ENCODE results near the gene KDM2A. TPM values are rescaled to one million over a fixed set of nuclear protein-coding genes. Genes with fewer than 3 reads are reported as not detected.

The KDM2A gene
- total RNA-seq, result 10 to 100 TPM; 42.5 to 49.8 (median 46.5) TPM
- 27.1 TPM for polyA plus RNA-seq
- long read RNA-seq, donor 1, full-length matches to known transcripts, result 6 of 35 reads
- long read RNA-seq, donor 1, partial matches to known transcripts, result 9 of 35 reads
- long read RNA-seq, donor 1, other reads (novel, unspliced or antisense), result 20 of 35 reads
- long read RNA-seq, donor 2, full-length matches to known transcripts, result 7 of 13 reads
- long read RNA-seq, donor 2, partial matches to known transcripts, result 0 of 13 reads
- long read RNA-seq, donor 2, other reads (novel, unspliced or antisense), result 6 of 13 reads
- long read RNA-seq, donor 3, full-length matches to known transcripts, result 4 of 27 reads
- long read RNA-seq, donor 3, partial matches to known transcripts, result 7 of 27 reads
- long read RNA-seq, donor 3, other reads (novel, unspliced or antisense), result 16 of 27 reads
- long read RNA-seq, donor 4, partial matches to known transcripts, result 7 of 9 reads
- long read RNA-seq, donor 4, other reads (novel, unspliced or antisense), result 1 of 9 reads

DNA sequence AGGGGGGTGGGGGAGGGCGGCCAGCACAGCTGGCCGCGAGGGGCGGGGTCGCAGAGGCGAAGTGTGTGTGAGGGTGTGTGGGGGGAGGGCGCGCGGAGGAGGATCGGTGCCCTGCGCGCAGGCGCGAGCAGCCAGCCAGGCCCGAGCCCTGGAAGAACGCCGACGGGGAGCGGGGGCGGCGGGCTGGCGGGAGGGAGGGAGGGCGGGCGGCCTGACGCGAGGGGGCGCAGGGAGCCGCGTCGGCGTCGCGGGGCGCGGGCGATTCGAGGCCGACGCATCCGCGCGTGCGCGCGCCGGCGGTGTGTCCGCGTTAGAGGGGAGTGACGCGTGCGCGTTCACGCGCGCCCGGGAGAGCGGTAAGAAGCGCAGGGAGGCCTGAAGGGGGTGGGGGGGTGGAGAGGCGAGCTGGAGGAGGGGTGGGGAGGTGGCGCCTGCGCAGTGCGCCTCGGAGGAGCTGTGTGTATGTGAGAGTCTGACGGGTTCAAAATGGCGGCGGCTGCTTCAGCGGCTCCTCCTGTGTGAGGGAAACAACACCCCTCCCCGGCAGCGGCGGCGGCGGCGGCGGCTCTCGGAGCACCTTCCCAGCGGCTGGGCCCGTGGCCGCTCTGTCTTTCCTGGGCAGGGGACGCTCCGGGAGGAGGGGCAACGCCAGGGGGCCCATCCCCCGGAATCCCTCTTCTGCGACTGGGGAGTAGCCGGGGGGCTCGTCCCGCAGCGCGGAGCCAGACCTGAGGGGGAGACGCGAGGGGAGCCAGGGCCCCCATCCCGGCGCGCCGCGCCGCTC, at the start of gene KDM2A:
TSS of gene KDM2A (plus strand) at position 463 of the 784 bp plus-strand sequence. CDS start 2,054 bp downstream, outside the sequence.
- Histone ChIP-seq H3K9me3 (ENCODE audit: control insufficient read depth, low read length) (no peaks in the 10 kb centered on the region), H3K27ac (ENCODE audit: low read length) (peak within 1 kb of the TSS; percentile 100), H3K4me1 (ENCODE audit: control insufficient read depth, insufficient read depth, low read length) (peaks cover 5% of the 10 kb centered on the region), H3K27me3 (ENCODE audit: control insufficient read depth, insufficient read depth) (no peaks in the 10 kb centered on the region), H3K4me3 (ENCODE audit: low read length) (peak within 1 kb of the TSS; percentile 96)
- intact Hi-C loops (cut with DNase I), result no loop called here
- ATAC-seq (peak; percentile 94), DNase-seq (peak; percentile 100)
- WGBS, result under 1% methylated on average over 95 of the region's 97 CpGs

- Histone ChIP-seq H3K27ac (ENCODE audit: low read length) (no peak overlapping the region), H3K4me1 (ENCODE audit: control insufficient read depth, insufficient read depth, low read length) (no peaks in the 10 kb centered on the region), H3K27me3 (ENCODE audit: control insufficient read depth, insufficient read depth) (no peaks in the 10 kb centered on the region), H3K9me3 (ENCODE audit: control insufficient read depth, low read length) (no peaks in the 10 kb centered on the region), H3K4me3 (ENCODE audit: low read length) (peak overlapping the region; percentile 7)
- peak; percentile 86 to 87 for ATAC-seq
- intact Hi-C loops (cut with DNase I), result no loop called here
- DNase-seq, result peak; percentile 79 to 93 (median 91)
- WGBS, result 46% methylated on average over 53 of the region's 53 CpGs
Measured at GRCh38 chr11:67071420-67072284, 47.4 kb upstream of the KDM2A start.

DNA sequence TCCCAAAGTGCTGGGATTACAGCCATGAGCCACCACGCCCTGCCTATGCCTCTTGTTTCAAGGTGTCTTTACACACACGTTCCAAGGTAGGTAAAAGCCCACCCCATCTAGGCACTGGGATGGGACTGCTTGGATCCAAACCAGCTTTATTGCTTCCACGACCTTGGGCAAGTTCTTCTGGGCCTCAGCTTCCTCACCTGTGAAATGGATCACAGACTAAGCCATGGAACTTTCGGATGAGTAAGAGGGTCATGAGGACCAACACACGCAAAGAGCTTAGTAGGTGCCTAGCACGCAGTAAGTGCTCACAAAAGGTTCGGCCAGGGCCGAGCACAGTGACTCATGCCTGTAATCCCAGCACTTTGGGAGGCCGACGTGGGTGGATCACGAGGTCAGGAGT, 46.8 kb upstream of the KDM2A start:
- ATAC-seq, result no peak
- intact Hi-C loops (cut with DNase I), result no loop called here
- no peak for DNase-seq
- Histone ChIP-seq H3K4me3 (ENCODE audit: low read length) (no peak overlapping the region), H3K27me3 (ENCODE audit: control insufficient read depth, insufficient read depth) (no peaks in the 10 kb centered on the region), H3K4me1 (ENCODE audit: control insufficient read depth, insufficient read depth, low read length) (no peaks in the 10 kb centered on the region), H3K9me3 (ENCODE audit: control insufficient read depth, low read length) (no peaks in the 10 kb centered on the region), H3K27ac (ENCODE audit: low read length) (no peak overlapping the region)
- 87% methylated on average over 11 of the region's 11 CpGs for WGBS

- intact Hi-C loops (cut with DNase I), result no loop called here
- WGBS, result 82% methylated on average over 9 of the region's 9 CpGs
- no peak for ATAC-seq
Measured at GRCh38 chr11:67073908-67074307, 45.2 kb upstream of the KDM2A start.

DNA sequence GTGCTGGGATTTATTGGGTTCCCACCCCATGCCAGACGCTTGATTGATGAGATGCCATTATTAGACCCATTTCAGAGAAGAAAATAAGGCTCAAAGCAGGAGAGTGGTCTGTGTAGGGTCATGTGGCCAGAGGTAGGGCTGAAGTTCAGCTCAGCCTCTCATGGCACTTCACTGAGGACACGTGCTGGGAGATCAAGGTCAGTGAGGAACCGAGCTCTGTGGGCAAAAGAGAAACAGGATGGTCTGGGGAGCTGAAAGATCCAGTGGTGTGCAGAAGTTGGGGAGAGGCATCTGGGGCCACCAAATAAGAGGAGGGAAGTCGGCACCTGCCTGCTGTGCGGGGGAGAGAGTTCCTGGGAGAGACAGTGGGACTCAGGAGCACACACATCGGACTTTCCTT, 42.9 kb upstream of the KDM2A start:
- WGBS, result 75% methylated on average over 6 of the region's 6 CpGs

More at GRCh38 chr11:67073908-67074307, 45.2 kb upstream of the KDM2A start:
- H3K9me3 ChIP-seq (ENCODE audit: control insufficient read depth, low read length), result no peaks in the 10 kb centered on the region
- no peak for DNase-seq
- H3K4me1 ChIP-seq (ENCODE audit: control insufficient read depth, insufficient read depth, low read length), result no peaks in the 10 kb centered on the region
- no peak overlapping the region for H3K27ac ChIP-seq (ENCODE audit: low read length)
- H3K27me3 ChIP-seq (ENCODE audit: control insufficient read depth, insufficient read depth), result no peaks in the 10 kb centered on the region
- no peak overlapping the region for H3K4me3 ChIP-seq (ENCODE audit: low read length)

DNA sequence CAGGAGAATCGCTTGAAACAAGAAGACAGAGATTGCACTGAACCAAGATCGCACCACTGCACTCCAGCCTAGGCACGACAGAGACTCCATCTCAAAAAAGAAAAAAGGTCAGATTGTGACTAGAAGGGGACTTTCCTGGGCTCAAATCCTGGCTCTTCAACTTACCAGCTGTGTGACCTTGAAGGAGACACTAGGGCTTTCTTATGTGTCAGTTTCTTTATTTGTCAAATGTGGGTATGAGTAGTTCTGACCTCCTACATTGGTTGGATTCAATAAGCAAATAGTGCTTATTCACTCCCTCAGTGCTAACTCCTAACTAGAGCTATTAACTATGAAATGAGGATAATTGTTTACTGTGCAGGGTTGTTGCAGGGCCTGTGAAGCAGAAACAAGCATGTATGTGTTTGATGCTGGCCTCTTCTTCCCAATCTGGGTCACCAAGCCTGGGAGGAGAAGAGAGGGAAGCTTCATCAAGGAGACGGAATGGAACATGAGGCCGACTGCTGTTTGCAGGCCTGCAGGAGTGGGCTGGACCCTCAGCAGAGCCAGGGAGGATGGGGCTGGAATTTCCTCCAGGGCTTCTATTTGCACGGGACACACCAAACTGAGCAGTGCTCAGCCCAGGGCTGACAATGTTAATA, 39.9 kb upstream of the KDM2A start:
- intact Hi-C loops (cut with DNase I), result no loop called here
- no peak overlapping the region for H3K4me3 ChIP-seq (ENCODE audit: low read length)
- WGBS, result 77% methylated on average over 6 of the region's 6 CpGs
- no peaks in the 10 kb centered on the region for H3K9me3 ChIP-seq (ENCODE audit: control insufficient read depth, low read length)
- H3K27ac ChIP-seq (ENCODE audit: low read length), result no peak overlapping the region
- H3K27me3 ChIP-seq (ENCODE audit: control insufficient read depth, insufficient read depth), result no peaks in the 10 kb centered on the region
- DNase-seq (no peak), ATAC-seq (no peak)
- peaks cover 5% of the 10 kb centered on the region for H3K4me1 ChIP-seq (ENCODE audit: control insufficient read depth, insufficient read depth, low read length)

More for the DNA sequence above, 42.9 kb upstream of the KDM2A start:
- Histone ChIP-seq H3K27ac (ENCODE audit: low read length) (no peak overlapping the region), H3K9me3 (ENCODE audit: control insufficient read depth, low read length) (no peaks in the 10 kb centered on the region), H3K27me3 (ENCODE audit: control insufficient read depth, insufficient read depth) (no peaks in the 10 kb centered on the region), H3K4me1 (ENCODE audit: control insufficient read depth, insufficient read depth, low read length) (no peaks in the 10 kb centered on the region), H3K4me3 (ENCODE audit: low read length) (no peak overlapping the region)
- ATAC-seq (no peak), DNase-seq (no peak)
- intact Hi-C loops (cut with DNase I), result no loop called here

DNA sequence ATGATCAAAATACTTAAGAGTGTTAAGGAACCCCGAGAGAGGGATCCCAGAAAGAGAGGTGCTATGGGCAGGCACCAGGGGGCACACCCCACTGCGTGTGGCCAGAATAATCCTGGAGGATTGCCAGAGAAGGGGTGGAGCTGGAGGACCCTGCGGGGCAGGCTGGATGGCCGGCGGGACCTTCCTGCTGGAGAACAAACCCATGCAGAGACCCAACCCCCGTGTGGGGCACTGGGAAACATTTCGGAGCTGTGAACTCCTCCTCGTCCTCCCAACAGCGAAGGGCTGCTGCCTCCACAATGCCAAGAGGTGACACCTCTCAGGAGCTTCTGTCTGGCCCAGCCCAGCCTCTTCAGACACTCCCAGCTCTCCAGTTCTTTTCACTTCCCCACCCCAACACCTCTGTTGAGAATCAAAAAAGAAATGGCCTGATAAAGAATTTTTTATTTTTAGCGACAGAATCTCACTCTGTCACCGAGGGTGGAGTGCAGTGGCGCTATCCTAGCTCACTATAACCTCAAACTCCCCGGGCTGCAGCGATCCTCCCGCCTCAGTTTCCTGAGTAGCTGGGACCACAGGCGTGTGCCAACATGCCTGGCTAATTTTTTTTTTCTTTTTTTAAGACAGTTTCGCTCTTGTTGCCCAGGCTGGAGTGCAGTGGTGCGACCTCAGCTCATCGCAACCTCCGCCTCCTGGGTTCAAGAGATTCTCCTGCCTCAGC, 36.8 kb upstream of the KDM2A start:
- H3K9me3 ChIP-seq (ENCODE audit: control insufficient read depth, low read length), result no peaks in the 10 kb centered on the region
- DNase-seq (peak; percentile 41 to 81 (median 67)), ATAC-seq (peak; percentile 56 to 64)
- WGBS, result 24% methylated on average over 20 of the region's 20 CpGs
- H3K27ac ChIP-seq (ENCODE audit: low read length), result peak overlapping the region; percentile 34
- intact Hi-C loops (cut with DNase I), result loop anchor here in 3 of 4 donors (2.0 to 5.0 kb wide), 2 partner anchors 83 to 85 kb away; no protein-coding TSS in a partner anchor
- peaks cover 5% of the 10 kb centered on the region for H3K4me1 ChIP-seq (ENCODE audit: control insufficient read depth, insufficient read depth, low read length)
- no peaks in the 10 kb centered on the region for H3K27me3 ChIP-seq (ENCODE audit: control insufficient read depth, insufficient read depth)
- H3K4me3 ChIP-seq (ENCODE audit: low read length), result peak overlapping the region; percentile 7

DNA sequence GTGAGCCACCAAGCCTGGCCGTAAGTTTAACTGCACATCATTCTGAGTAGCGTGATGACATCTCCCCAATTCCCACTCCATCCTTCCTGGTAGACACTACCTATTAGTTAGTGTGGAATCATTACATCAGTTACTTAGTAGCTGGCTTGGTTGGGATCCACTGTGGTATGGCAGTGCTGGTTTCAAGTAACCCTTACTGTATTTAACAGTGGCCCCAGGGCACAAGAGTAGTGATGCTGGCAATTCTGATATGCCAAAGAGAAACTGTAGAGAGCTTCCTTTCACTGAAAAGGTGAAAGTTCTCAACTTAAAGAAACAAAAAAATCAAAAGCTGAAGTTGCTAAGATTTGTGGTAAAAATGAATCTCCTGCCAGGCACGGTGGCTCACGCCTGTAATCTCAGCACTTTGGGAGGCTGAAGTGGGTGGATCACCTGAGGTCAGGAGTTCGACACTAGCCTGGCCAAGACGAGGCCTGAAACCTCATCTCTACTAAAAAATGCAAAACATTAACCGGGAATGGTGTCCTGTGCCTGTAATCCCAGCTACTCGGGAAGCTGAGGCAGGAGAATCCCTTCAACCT, 35.2 kb upstream of the KDM2A start:
- ATAC-seq (no peak), DNase-seq (no peak)
- intact Hi-C loops (cut with DNase I), result loop anchor here in 3 of 4 donors (2.0 to 5.0 kb wide), 2 partner anchors 81 to 83 kb away; no protein-coding TSS in a partner anchor
- no peak overlapping the region for H3K27ac ChIP-seq (ENCODE audit: low read length)
- WGBS, result 91% methylated on average over 8 of the region's 8 CpGs
- H3K4me3 ChIP-seq (ENCODE audit: low read length), result no peak overlapping the region
- no peaks in the 10 kb centered on the region for H3K27me3 ChIP-seq (ENCODE audit: control insufficient read depth, insufficient read depth)
- peaks cover 5% of the 10 kb centered on the region for H3K4me1 ChIP-seq (ENCODE audit: control insufficient read depth, insufficient read depth, low read length)
- no peaks in the 10 kb centered on the region for H3K9me3 ChIP-seq (ENCODE audit: control insufficient read depth, low read length)

DNA sequence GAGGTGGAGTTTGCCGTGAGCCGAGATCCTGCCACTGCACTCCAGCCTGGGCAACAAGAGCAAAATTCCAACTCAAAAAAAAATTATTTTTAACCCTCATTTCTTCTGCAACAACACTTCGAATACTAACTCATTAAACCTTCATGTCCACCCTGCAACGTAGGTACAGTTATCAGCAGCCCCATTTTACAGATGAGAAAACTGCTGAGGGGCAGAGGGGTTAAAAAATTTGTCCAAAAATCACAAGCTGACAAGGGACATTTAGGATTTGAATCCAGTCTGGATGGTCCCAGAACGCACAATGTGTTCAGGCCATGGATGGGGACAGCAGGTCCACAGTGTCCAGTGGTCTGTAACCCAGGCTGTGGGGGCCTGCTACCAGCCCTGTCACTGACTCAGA, 33.4 kb upstream of the KDM2A start:
- no peak overlapping the region for H3K4me3 ChIP-seq (ENCODE audit: low read length)
- H3K9me3 ChIP-seq (ENCODE audit: control insufficient read depth, low read length), result no peaks in the 10 kb centered on the region
- H3K27ac ChIP-seq (ENCODE audit: low read length), result no peak overlapping the region
- WGBS, result 96% methylated on average over 5 of the region's 5 CpGs
- DNase-seq (no peak), ATAC-seq (no peak)
- H3K27me3 ChIP-seq (ENCODE audit: control insufficient read depth, insufficient read depth), result no peaks in the 10 kb centered on the region
- H3K4me1 ChIP-seq (ENCODE audit: control insufficient read depth, insufficient read depth, low read length), result peaks cover 5% of the 10 kb centered on the region
- intact Hi-C loops (cut with DNase I), result no loop called here
